GM12874 (cell line): ENCODE data around the gene MED12L.
A peak's percentile ranks its signal among the peaks of the same experiment; 100 is the strongest.

Experiments
- CTCF ChIP-seq: IDR thresholded peaks from 2 replicates; pipeline ENCODE4 v1.5.1; 2011; ENCODE audit warnings: low read depth, mild to moderate bottlenecking, control low read depth, low read length, moderate library complexity; ENCODE audit not compliant: insufficient read depth

The MED12L gene

GRCh38 chr3:151156618-151157216 is 71.3 kb downstream of the MED12L start:
- peak; percentile 49; the same call in 1 of the 2 replicates for TF ChIP-seq CTCF

GRCh38 chr3:151159806-151160205 is 74.3 kb downstream of the MED12L start:
- no peak for TF ChIP-seq CTCF

- no peak for TF ChIP-seq CTCF
These were observed 79.8 kb downstream of the MED12L start for GRCh38 chr3:151165226-151165625.

GRCh38 chr3:151166161-151166560 is 80.7 kb downstream of the MED12L start:
- no peak for TF ChIP-seq CTCF

GRCh38 chr3:151168269-151169094 is 83.0 kb downstream of the MED12L start:
- peak; percentile 79 for TF ChIP-seq CTCF

GRCh38 chr3:151169262-151169947 is 83.9 kb downstream of the MED12L start:
- no peak for TF ChIP-seq CTCF

- TF ChIP-seq CTCF: no peak
These were observed 85.8 kb downstream of the MED12L start for GRCh38 chr3:151171145-151171757.
